ENCODE data around the gene ZNF764.

The ZNF764 gene

DNA sequence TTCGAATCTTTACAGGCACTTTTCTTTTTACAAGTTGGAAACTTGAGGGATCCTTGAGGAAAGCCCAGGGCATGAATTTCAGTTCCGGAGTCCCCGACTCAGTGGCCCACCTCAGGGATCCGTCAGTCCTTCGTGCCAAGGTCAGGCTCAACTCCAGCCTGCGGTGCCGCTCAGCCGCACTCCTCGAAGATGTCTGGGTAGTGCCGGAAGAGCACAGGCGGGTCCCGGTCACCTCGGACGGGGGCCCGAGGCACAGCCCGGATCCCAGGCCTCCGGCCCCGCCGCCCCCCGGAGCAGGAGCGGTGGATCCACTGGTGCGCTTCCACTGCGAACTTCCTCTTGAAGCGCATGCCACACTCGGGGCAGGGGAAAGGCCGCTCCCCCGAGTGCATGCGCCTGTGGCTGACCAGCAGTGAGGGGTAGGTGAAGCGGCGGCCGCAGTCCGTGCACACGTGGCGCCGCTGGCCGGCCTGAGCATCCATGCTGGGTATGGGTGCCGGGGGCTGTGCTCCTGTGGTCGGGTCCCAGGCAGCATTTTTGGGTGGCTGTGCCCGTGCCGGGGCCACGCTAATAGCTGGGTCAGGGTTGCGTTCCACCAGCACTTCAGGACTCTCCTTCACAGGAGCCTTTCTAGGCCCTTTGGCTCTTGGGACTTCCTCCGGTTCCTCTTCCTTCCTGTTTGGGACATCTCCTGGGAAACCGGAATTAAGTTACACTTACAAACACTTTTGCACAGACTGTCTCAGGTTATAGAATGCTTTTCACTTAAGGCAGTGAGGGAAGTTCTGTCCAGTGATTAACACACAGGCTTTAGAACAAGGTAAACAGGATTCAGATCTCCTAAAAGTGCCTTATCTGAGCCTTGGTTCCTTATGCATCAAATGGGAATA, 11.8 kb upstream of the ZNF764 start:
- no peak for DNase-seq (ENCODE audit: low read depth)

DNA sequence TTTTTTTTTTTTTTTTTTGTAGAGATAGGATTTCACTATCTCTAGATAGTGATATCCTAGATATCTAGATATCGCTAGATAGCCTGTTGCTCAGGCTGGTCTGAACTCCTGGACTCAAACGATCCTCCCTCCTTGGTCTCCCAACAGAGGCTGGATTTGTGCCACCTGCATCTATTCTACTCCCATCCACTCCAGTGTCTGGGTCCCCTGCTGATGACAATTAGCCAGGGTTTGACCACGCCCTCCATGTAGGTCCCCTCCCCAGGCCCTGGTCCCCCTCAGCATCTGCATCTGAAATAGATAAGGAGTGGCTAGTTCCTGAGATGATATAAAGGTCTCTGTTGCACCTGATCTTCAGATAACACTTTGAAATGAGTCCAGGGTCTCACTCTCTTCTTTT, 11.1 kb upstream of the ZNF764 start:
- DNase-seq (ENCODE audit: low read depth): no peak

DNA sequence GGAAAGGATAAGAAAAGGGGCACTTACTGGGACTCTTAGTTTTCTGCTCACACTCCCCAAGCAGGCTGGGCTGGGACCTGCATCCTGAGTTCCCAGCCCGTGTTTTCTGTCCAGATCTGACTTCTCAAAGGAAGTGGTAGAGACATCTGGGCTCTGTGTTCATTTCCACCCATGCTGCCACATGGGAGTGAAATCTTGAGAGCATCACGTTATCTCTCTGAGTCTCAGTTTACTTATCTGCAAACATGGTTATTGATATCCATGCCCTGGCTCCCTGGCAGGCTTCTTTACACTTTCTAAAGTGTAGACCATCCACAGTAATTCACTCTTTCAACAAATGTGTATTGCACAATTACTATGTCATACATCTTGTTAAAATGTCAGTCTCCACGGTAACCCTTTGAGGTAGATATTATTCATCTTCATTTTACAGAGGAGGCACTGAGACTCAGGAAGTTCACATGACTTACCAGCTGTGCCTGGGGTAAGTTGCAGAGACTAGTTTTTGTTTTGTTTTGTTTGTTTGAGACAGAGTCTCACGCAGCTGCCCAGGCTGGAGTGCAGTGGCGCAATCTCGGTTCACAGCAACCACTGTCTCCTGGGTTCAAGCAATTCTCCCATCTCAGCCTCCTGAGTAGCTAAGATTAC, 9.9 kb upstream of the ZNF764 start:
- DNase-seq (ENCODE audit: low read depth): peak; percentile 27

DNA sequence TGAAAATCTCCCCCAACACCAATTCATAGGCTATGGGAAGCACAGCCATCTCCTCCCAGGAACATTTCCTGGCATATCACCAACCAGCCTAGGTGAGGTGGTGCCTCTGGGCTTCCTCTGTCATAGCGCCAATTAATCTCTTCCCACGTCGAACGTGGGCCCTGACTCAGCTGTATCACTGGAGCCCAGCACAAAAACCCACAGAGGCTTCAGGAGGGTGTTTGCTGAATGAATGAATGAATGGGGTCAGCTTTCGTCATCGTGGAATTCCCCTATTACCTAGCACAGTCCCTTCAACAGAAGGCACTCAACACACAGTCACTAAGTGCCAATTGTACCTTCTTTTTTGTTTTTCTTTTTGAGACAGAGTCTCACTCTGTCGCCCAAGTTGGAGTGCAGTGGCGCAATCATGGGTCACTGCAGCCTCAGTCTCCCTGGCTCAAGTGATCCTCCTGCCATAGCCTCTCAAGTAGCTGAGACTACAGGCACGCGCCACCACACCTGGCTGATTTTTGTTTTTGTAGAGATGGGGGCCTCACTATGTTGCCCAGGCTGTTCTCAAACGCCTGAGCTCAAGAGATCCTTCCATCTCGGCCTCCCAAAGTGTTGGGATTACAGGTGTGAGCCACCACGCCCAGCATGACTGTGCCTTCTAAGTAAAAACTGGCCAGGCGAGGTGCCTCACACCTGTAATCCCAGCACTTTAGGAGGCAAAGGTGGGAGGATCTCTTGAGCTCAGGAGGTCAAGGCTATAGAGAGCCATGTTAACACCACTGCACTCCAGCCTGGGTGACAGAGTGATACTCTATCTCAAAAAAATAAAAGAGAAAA, 9.2 kb upstream of the ZNF764 start:
- peak; percentile 47 for DNase-seq (ENCODE audit: low read depth)

DNA sequence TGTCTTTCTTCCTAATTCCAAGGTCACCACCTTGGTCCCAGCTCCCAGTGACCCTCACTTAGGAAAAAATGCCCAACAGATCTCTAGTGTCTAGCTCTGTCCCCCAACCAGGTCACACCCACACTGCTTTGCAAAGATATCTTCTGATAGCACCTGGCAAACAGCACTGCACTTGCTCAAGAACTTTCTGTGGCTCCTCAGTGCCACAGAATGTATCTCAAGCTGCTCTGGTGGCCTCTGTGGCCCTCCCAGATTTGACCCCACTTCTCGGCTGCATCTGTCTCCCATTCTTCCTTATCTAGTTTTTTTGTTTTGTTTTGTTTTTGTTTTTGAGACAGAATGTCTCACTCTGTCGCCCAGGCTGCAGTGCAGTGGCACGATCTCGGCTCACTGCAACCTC, 8.4 kb upstream of the ZNF764 start:
- no peak for DNase-seq (ENCODE audit: low read depth)

DNA sequence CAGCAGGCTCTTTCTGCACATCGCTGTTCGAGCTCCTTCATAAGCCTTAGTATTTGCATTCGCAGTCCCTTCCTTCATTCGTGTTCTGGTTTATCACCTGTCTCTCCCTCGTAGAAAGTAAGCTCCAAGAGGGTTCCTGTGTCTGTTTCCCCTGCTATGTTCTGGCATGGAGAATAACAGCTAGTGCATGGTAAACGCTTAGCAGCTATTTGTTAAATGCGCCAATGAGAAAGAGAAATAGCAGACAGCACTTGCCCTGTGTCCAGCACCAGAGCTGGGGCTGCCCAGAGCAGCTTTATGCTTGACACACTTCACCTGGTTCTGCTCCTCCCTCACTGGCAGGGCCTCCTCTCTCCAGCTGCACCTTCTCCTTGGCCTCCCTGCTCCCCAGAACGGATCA, 7.8 kb upstream of the ZNF764 start:
- DNase-seq (ENCODE audit: low read depth): no peak

DNA sequence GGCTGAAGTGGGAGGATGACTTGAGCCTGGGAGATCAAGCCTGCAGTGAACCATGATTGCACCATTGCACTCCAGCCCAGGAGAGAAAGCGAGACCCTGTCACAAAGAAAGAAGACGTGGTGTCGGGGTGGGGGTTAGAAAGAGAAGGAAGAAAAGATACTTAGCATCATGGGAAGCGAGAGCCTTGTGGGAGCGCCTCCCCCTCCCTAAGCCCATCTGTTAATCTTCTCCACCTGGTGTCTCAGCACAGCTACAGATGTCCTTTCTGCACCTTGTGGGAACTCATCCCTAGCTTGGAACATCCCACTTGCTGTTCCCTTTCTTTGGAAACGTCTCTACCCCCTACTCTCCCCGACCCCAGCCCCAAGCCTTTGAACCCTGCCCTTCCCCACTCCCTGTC, 7.4 kb upstream of the ZNF764 start:
- no peak for DNase-seq (ENCODE audit: low read depth)

DNA sequence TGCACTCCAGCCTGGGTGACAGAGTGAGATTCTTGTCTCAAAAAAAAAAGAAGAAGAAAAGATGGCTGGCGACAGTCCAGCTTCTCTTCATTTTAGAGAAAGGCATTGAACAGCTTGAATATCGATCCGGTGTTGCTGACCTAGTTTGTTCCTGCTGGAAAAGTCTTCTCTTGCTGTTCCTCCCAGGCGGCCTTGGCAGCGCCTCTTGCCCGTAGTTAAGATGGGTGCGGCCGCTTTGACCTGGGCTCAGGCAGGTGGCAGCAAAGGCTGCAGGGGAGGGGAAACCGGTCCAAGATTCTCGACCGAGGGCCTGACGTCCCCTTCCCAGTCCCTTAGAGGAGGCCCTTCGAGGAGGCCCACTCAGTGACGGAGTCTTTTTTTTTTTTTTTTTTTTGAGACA, 3.8 kb upstream of the ZNF764 start:
- no peak for DNase-seq (ENCODE audit: low read depth)

DNA sequence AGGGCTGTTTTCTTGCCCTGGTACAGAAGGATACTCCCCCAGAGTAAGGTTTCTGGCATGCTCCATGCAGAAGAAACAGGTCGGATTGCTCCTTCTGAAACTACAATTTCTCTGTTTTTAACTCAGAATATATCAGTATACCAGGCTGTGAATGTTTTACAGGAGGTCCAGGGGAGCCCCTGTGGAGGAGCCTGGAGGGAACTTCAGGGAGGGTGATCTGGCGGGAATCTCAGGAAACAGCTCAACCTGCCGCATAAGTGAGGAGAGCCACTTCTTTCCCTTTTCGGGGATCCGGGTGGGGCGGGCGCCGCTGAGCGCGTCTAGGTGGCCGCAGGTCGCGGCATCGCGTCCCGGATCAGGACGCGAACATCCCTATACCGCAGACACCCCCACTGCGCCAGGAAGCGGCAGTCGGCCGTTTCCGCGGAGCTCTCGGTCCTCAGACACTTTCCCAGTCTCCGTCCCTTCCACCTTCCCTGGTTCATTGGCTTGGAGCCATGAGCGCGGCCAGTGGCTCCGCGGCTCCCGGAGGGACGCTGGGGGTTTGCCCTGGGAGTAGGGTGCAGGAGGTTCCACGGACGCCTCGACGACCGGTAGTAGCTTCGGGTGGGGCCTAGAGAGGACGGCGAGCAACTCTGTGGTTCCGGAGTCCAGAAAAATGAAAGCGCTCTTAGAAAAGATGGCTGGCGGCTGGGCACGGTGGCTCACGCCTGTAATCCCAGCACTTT, 3.1 kb upstream of the ZNF764 start:
- DNase-seq (ENCODE audit: low read depth): no peak

DNA sequence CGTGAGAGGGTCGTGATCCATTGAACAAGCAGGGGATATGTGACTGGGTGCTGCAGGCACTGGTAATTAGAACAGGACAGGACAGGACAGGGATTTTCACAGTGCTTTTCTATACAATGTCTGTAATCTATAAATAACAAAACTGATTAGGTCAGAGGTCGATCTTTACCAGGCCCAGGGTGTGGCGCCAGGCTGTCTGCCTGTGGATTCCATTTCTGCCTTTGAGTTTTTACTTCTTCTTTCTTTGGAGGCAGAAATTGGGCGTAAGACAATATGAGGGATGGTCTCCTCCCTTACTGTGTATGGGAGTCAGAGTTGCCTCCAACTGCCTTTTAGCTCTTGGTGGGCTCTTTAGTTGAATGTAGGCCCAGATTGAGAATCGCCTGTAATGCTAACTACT, 1.5 kb upstream of the ZNF764 start:
- no peak for DNase-seq (ENCODE audit: low read depth)

DNA sequence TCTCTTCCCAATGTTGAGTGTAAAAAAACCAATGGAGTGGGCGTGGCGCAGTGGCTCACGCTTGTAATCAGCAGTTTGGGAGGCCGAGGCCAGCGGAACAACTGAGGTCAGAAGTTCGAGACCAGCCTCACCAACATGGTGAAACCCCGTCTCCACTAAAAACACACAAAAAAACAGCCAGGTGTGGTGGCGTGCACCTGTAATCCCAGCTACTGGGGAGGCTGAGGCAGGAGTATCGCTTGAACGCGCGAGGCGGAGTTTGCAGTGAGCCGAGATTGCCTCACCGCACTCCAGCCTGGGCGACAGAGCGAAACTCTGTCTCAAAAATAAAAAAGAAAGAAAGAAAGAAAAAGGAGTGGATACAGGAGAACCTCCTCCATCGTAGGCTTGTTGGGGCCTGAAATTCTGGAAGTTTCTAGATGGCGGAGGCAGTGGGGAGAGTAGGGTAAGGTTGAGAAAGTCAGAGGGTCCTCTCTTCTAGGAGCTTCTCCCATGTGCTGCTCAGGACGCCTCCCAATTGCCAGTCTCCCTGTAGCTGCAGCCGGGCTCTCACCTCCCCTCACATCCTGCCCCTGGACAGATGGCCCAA, 709 bp upstream of the ZNF764 start:
- no peak for DNase-seq (ENCODE audit: low read depth)

DNA sequence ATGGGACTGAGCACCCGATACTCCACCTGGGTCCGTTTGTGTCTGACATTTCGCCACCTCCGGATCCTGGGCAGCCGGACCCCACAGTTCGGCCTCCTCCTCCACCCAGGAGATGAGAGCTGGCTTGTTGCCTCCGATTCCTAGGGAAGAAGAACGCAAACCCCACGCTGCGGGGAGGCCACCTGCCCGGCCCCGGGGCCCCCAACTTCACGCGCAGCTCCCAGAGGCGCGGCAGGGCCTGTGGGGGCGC, 542 bp downstream of the ZNF764 start:
- no peak for DNase-seq (ENCODE audit: low read depth)

DNA sequence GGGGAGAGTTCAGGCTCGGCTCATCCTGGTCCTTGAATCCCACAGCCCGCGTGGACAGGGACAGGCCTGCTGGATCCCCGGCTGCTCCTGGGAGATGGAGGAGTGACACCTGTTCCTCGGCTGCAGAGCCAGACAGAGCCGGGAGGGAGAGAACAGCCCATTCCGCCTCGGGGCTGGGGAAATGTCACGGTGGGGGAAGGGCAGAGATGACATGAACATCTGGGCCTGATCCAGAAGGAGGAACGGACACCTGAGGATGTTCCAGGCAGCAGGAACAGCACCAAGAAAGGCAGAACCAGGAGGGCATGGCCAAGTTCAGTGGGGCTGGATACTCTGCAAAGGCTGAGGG, 2.1 kb downstream of the ZNF764 start:
- DNase-seq (ENCODE audit: low read depth): no peak

DNA sequence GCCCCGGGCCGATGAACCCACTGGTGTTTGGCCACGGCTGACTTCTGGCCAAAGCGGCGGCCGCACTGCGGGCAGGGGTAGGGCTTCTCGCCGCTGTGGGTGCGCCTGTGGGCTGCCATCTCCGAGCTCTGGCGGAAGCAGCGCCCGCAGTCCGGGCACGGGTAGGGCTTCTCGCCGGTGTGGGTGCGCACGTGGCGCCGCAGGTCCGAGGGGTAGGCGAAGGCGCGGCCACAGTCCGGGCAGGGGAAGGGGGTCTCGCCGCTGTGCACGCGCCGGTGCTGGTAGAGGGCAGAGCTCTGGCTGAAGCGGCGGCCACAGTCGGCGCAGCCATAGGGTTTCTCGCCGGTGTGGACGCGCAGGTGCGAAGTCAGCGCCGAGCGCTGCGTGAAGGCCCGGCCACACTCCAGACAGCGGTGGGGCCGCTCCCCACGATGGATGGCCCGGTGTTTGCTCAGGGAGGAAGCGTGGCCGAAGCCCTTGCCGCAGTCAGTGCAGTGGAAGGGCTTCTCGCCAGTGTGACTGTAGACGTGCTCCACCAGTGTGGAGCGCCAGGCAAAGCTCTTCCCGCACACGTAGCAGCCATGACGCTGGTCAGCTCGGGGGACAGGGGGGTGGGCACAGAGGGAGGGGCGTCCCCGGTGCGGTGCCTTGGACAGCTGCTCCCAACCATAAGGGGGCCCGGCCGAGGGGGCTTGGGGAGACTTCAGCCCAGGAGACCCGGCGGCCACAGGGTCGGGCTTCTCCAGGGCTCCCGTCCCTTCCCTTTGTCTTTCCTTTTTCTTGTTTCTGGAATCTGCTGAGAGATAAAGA, 2.7 kb downstream of the ZNF764 start:
- no peak for DNase-seq (ENCODE audit: low read depth)

DNA sequence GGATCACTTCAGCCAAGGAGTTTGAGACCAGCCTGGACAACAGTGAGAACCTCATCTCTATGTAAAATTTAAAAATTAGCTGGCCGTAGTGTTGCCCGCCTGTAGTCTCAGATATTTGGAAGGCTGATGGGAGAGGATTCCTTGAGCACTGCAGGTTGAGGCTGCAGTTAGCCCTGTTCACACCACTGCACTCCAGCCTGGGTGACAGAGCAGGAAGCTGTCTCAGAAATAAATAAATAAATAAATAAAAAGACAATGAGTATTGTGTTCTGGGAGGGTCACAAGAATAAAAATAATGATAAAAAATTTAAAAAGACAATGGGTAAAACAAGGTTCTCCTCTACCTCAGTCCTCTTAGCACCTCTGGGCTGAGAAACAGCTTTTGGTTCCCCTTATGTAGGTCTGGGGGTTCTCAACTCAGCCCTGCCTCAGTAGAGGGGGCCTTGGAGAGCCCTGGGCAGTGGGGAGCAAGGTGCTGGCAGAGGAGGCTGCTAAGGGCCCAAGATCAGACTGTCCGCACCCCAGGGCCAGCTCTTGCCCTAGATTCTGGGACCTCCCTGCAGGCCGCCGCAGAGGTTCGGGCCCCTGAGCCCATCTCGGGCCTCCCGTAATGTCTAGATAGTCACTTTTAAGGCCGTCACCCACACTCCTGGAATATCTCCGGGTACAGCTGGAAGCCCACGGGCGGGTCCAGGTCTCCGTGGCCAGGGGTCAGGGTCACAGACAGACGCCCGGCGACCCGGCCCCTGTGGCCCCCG, 3.4 kb downstream of the ZNF764 start:
- no peak for DNase-seq (ENCODE audit: low read depth)

DNA sequence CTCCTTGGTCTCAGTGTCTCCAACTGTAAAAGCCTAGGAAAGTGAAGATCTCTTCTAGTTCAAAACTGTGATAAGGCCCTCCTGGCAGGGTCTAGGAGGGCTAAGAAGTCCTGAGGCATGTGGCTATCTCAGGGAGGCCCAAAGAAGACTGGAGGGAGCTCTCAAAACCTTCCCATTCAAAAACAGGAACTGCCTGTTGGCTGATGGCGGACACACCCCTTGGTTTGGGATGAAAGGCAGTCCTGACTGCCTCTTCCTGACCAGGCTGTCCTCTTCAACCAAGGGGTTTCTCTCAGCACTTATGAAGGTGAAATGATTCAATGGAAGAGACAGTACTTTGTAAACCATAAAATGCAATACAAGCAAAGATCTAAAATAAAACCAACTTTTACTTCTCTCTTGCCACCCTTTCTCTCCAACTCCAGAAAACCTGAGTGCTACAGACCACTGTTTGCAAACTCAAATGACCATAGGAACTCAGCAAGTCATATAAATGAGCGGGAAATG, 4.7 kb downstream of the ZNF764 start:
- DNase-seq (ENCODE audit: low read depth): no peak

DNA sequence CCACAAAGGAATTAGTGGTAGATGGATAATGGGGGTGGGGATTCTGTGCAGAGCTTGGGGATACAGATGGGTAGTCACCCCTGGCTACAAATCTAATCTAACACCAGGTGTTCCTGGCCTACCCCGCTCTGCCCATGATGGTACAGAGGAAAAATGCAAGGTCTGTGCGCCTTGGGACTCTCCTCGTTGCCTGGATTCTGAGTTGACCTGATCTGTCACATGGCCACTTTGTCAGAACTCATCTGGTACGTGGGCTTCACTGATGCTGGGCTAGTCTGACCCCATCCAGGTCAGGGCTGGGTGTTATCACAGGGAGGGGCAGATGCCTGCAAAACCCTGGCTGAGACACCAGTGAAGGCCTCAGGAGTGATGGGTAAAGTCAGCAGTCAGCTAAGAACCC, 5.2 kb downstream of the ZNF764 start:
- DNase-seq (ENCODE audit: low read depth): no peak

DNA sequence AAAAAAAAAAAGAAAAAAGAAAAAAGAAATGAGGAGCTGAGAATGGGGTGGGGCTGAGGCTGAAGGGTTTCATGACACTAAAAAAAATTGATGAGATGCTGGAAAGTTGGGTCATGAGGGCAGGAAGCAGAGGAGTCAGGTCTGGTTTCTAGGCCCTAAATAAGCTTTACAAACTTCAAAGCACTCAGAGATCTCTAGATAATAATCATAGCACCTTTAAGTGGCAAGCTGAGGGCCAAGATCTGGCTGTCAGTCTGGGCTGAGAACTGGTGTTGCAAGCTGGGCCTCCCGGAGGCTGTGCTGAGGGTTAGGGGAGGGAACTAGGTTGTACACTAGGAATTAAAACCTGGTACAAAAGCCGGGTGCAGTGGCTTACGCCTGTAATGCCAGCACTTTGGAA, 6.4 kb downstream of the ZNF764 start:
- peak; percentile 32 for DNase-seq (ENCODE audit: low read depth)

DNA sequence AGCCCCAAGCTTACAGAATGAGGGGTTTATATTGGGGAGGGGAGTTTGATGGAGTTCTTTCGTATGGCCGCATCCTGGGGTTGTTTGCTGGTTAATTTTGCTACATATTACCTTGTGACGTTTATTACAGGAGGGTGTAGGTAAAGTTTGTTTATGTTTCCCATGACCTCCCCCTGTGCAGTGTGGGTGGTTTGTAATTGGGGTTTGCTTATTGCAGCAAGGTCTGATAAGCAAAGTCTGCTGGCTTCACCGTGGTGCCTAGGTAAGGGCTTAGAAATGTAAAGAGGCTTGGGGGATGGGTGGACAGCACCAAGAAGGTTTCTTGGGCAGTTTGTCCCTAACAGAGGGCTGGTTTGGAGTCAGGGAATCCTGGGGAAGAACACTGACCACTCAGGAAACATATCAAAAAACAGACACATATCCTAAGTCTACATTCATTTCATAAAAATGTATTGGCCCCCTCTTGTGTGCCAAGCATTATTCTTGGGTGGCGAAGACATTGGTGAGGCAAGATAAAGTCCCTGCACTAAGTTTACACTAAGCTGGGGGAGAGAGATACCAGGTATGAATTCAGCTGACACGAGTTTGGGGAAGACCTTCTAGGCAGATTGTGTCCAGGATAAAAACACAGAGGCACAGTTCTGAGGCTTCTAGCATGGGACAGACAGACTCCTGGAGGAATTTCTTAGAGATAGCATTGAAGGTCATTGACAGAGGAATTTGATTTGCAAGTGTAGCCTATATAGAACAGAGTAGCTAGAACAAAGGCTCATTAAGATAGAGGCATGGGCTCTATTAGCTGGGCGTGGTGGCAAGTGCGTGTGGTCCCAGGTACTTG, 9.5 kb downstream of the ZNF764 start:
- DNase-seq (ENCODE audit: low read depth): no peak

Data from activated gamma-delta T cell treated with anti-CD3 and anti-CD28 coated beads, Interleukin-2, amount 50 U/mL, for 16 hours (primary cell).